ENCODE data around the gene MILR1.

DNA sequence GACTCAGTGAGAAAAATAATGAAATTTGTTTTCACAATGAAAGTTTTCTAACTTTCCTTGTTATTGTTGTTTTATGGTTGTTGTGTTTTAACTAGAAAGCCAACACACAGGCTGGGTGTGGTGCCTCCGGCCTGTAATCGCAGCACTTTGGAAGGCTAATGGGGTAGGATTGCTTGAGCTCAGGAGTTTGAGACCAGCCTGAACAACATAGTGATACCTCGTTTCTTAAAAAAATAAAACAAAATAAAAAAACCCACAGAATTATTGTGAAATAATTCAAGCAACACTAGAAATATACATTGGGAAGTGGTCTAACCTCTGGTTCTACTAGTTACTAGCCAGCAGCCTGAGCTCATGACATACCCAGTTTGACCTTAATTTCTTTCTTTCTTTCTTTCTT lies 630 bp downstream of the MILR1 start:
- TF ChIP-seq, protein P1, sequence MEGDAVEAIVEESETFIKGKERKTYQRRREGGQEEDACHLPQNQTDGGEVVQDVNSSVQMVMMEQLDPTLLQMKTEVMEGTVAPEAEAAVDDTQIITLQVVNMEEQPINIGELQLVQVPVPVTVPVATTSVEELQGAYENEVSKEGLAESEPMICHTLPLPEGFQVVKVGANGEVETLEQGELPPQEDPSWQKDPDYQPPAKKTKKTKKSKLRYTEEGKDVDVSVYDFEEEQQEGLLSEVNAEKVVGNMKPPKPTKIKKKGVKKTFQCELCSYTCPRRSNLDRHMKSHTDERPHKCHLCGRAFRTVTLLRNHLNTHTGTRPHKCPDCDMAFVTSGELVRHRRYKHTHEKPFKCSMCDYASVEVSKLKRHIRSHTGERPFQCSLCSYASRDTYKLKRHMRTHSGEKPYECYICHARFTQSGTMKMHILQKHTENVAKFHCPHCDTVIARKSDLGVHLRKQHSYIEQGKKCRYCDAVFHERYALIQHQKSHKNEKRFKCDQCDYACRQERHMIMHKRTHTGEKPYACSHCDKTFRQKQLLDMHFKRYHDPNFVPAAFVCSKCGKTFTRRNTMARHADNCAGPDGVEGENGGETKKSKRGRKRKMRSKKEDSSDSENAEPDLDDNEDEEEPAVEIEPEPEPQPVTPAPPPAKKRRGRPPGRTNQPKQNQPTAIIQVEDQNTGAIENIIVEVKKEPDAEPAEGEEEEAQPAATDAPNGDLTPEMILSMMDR (IDR thresholded peaks at IDR 0.05): no peak
- TF ChIP-seq POLR2AphosphoS5 (IDR thresholded peaks at IDR 0.05): no peak
- TF ChIP-seq EP300 (IDR thresholded peaks at IDR 0.05): no peak
